Panc1 (cell line): ENCODE data around the gene NCAPG2. TPM values are rescaled to one million over a fixed set of nuclear protein-coding genes. Genes with fewer than 3 reads are reported as not detected.
A peak's percentile ranks its signal among the peaks of the same experiment; 100 is the strongest.

Experiments
- ATAC-seq: fragments of 200-7000 bp; cut with Tn5 transposase; 2 replicates; pipeline ENCODE4 v1.9.1; 2020; ENCODE audit warnings: mild to moderate bottlenecking, moderate library complexity
- BruUV-seq: library from RNA; stranded (reverse); fragments of 400-500 nt; replicated peaks from 2 replicates; lab custom pipeline; 2021; lab: Mats Ljungman, UMichigan
- CTCF ChIA-PET: fragments of 300-600 bp; sonication (Branson Sonifier 250); formaldehyde crosslinking; loops from one replicate; lab custom pipeline; 2022; ENCODE audit warnings: antibody characterized with exemption; lab: Charles Lee
- POLR2A ChIA-PET: fragments of 300-600 bp; sonication (Branson Sonifier 250); formaldehyde crosslinking; loops from one replicate; lab custom pipeline; 2022; ENCODE audit warnings: antibody characterized with exemption; lab: Charles Lee
- DNase-seq: peaks from one replicate; pipeline ENCODE4 v3.0.0-alpha.2; 2010; ENCODE audit warnings: low read depth, low spot score
- H3K27ac ChIP-seq: 2 replicates; pipeline ENCODE4 v1.5.1; 2011; ENCODE audit warnings: mild to moderate bottlenecking, low read length, inconsistent platforms
- H3K27me3 ChIP-seq: fragments of 200-500 bp; sonication (Bioruptor generic); 2 replicates; pipeline ENCODE4 v1.6.0; 2014; ENCODE audit warnings: low read length, inconsistent platforms; ENCODE audit not compliant: control insufficient read depth, insufficient read depth
- H3K36me3 ChIP-seq: fragments of 200-500 bp; sonication (Bioruptor generic); 2 replicates; pipeline ENCODE4 v1.5.1; 2014; ENCODE audit warnings: inconsistent platforms, mild to moderate bottlenecking, low read length, moderate library complexity; ENCODE audit not compliant: control insufficient read depth, insufficient read depth
- H3K4me1 ChIP-seq: 2 replicates; pipeline ENCODE4 v1.5.1; 2011; ENCODE audit warnings: inconsistent platforms, mild to moderate bottlenecking, low read length, moderate library complexity; ENCODE audit not compliant: control insufficient read depth, insufficient read depth
- H3K4me3 ChIP-seq, 2 experiments: 2 replicates each; pipeline ENCODE4 v1.5.1; 2011 to 2012; ENCODE audit warnings: low read depth in 2 of 2, low read length in 2 of 2, mild to moderate bottlenecking in 2 of 2, inconsistent platforms in 1 of 2, moderate library complexity in 1 of 2
- H3K9me3 ChIP-seq: fragments of 200-500 bp; sonication (Bioruptor generic); 2 replicates; pipeline ENCODE4 v1.5.1; 2014; ENCODE audit warnings: low read depth, mild to moderate bottlenecking, inconsistent platforms, low read length, moderate library complexity; ENCODE audit not compliant: control insufficient read depth, insufficient read depth
- POLR2AphosphoS5 ChIP-seq: IDR thresholded peaks from 2 replicates; pipeline ENCODE4 v1.6.1; 2012; ENCODE audit warnings: mild to moderate bottlenecking, low read depth, low read length, moderate library complexity
- SIN3A ChIP-seq: IDR thresholded peaks from 2 replicates; pipeline ENCODE4 v1.6.1; 2012; ENCODE audit warnings: low read depth, mild to moderate bottlenecking, low read length, moderate library complexity, borderline replicate concordance; ENCODE audit not compliant: insufficient read depth
- TCF7L2 ChIP-seq: IDR thresholded peaks from 2 replicates; pipeline ENCODE4 v1.6.1; 2011; ENCODE audit warnings: mild to moderate bottlenecking, low read depth, low read length, inconsistent platforms
- in situ Hi-C: cut with HindIII; loops from 2 replicates; pipeline ENCODE4 v1.10.0; 2016; ENCODE audit warnings: low sequenced_read_pairs, low pct_unique_long_range_greater_than_20kb
- intact Hi-C: fragments of 100-400 bp; cut with micrococcal nuclease; formaldehyde crosslinking; loops from one replicate; pipeline ENCODE4 v1.10.0; 2022; ENCODE audit not compliant: unreplicated experiment
- total RNA-seq: library from RNA; stranded (reverse); gene quantifications from one replicate; pipeline ENCODE4 v1.2.1, GENCODE V29; 2021; ENCODE audit not compliant: unreplicated experiment
- TF ChIP-seq, protein P1 (sequence below): fragments of 450-650 bp; IDR thresholded peaks from 2 replicates; pipeline ENCODE4 v1.5.1; 2017; ENCODE audit warnings: mild to moderate bottlenecking
- TF ChIP-seq, protein P2 (sequence below), 2 experiments: IDR thresholded peaks; 2 replicates each; pipeline ENCODE4 v1.6.1; 2011 to 2012; ENCODE audit warnings: low read depth in 2 of 2, control low read depth in 1 of 2, low read length in 1 of 2, mild to moderate bottlenecking in 1 of 2, moderate library complexity in 1 of 2; ENCODE audit not compliant: insufficient read depth in 1 of 2

The NCAPG2 gene
- total RNA-seq, 1 experiment from 2014 or later: 81.4 TPM

DNA sequence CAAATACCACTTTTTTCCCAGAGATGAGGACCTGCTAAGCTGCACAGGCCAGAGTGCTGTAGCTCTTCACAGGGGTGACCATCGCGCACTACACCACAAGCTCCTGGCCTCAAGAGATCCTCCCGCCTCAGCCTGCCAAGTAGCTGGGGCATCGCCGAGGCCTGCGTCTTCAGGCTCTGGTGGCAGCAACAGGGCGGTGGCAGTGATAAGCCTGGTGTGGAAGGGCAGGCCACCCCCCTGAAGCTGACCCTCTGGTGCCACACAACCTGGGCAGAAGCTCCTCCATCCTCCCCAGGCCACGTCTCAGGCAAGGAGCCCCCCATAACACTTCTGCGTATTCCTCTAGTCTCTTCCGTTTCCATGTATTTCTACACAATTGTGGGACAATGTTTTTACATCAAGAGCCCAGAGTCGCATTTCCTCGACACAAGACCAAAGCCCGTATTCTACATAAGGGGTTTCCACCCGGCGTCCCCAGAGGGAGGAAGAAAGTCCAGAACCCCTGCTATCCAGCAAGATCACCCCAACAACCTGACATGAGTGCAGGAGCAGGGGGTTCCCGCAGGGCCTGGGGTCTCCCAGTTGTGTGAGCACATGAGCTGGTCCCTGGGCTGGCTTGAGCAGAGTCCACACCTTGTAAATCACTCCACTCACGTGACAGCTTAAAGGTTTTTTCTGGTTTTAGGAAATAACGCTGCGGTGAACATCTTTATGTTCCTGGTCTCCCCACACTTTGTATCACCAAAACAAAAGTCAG is 37.6 kb upstream of the NCAPG2 start:
- Histone ChIP-seq H3K27ac (no peak overlapping the region), H3K9me3 (no peaks in the 10 kb centered on the region), H3K27me3 (no peaks in the 10 kb centered on the region), H3K36me3 (peaks cover 17% of the 10 kb centered on the region), H3K4me3 (no peak overlapping the region), H3K4me1 (no peaks in the 10 kb centered on the region)
- intact Hi-C loops: no loop called here
- DNase-seq: no peak
- TSS peak; percentile 40 for BruUV-seq
- no peak for TF ChIP-seq TCF7L2
- TF ChIP-seq, protein P1, sequence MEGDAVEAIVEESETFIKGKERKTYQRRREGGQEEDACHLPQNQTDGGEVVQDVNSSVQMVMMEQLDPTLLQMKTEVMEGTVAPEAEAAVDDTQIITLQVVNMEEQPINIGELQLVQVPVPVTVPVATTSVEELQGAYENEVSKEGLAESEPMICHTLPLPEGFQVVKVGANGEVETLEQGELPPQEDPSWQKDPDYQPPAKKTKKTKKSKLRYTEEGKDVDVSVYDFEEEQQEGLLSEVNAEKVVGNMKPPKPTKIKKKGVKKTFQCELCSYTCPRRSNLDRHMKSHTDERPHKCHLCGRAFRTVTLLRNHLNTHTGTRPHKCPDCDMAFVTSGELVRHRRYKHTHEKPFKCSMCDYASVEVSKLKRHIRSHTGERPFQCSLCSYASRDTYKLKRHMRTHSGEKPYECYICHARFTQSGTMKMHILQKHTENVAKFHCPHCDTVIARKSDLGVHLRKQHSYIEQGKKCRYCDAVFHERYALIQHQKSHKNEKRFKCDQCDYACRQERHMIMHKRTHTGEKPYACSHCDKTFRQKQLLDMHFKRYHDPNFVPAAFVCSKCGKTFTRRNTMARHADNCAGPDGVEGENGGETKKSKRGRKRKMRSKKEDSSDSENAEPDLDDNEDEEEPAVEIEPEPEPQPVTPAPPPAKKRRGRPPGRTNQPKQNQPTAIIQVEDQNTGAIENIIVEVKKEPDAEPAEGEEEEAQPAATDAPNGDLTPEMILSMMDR: no peak
- TF ChIP-seq, protein P2, sequence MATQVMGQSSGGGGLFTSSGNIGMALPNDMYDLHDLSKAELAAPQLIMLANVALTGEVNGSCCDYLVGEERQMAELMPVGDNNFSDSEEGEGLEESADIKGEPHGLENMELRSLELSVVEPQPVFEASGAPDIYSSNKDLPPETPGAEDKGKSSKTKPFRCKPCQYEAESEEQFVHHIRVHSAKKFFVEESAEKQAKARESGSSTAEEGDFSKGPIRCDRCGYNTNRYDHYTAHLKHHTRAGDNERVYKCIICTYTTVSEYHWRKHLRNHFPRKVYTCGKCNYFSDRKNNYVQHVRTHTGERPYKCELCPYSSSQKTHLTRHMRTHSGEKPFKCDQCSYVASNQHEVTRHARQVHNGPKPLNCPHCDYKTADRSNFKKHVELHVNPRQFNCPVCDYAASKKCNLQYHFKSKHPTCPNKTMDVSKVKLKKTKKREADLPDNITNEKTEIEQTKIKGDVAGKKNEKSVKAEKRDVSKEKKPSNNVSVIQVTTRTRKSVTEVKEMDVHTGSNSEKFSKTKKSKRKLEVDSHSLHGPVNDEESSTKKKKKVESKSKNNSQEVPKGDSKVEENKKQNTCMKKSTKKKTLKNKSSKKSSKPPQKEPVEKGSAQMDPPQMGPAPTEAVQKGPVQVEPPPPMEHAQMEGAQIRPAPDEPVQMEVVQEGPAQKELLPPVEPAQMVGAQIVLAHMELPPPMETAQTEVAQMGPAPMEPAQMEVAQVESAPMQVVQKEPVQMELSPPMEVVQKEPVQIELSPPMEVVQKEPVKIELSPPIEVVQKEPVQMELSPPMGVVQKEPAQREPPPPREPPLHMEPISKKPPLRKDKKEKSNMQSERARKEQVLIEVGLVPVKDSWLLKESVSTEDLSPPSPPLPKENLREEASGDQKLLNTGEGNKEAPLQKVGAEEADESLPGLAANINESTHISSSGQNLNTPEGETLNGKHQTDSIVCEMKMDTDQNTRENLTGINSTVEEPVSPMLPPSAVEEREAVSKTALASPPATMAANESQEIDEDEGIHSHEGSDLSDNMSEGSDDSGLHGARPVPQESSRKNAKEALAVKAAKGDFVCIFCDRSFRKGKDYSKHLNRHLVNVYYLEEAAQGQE (IDR thresholded peaks at IDR 0.05; ENCODE audit: insufficient read depth in 1 of 2, low read depth in 2 of 2, low read length in 1 of 2): no peak
- no peak for TF ChIP-seq POLR2AphosphoS5
- TF ChIP-seq SIN3A: no peak
- in situ Hi-C loops: no loop called here
- ATAC-seq: no peak
- POLR2A ChIA-PET: no interaction called here
- CTCF ChIA-PET: no interaction called here

DNA sequence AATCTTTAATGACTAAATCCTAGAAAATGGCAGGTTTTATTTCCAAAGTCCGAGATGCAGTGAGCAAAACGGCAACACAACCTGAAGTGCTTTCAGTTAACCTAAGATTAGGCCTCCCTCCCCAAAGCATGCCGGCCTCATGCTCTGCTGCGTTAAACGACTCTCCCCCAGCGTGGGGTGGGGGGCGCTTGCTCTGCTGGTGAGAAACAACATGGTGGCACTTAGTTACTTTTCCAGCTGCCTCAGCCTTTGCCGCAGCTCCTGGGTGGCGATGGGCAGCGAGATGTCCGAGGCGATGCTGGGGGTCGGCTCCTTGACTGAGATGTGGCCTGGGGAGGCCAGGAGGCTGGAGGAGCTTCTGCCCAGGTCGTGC is 36.7 kb upstream of the NCAPG2 start:
- no peaks in the 10 kb centered on the region for H3K27me3 ChIP-seq
- H3K4me3 ChIP-seq: no peak overlapping the region
- no peak for TF ChIP-seq SIN3A
- TF ChIP-seq, protein P1: no peak
- no peak for TF ChIP-seq POLR2AphosphoS5
- TF ChIP-seq, protein P2 (IDR thresholded peaks at IDR 0.05; ENCODE audit: insufficient read depth in 1 of 2, low read depth in 2 of 2, low read length in 1 of 2): no peak
- no peak for TF ChIP-seq TCF7L2
- no peak for DNase-seq
- H3K27ac ChIP-seq: no peak overlapping the region
- POLR2A ChIA-PET: no interaction called here
- no TSS peak for BruUV-seq
- CTCF ChIA-PET: no interaction called here
- intact Hi-C loops (no loop called here), in situ Hi-C loops (no loop called here)
- no peak for ATAC-seq
- no peaks in the 10 kb centered on the region for H3K4me1 ChIP-seq
- peaks cover 21% of the 10 kb centered on the region for H3K36me3 ChIP-seq
- H3K9me3 ChIP-seq: no peaks in the 10 kb centered on the region
